ENCODE results near the gene CFAP299.
"Not testable (repeated sequence)": the region's sequence is repeated elsewhere in the genome, so short reads cannot be mapped to it uniquely, and the experiment has no call there.

GRCh38 chr4:80800719-80801118 is 465.2 kb downstream of the CFAP299 start:
- TF ChIP-seq CTCF (conservative IDR thresholded peaks at IDR 0.05); EZH2 (IDR thresholded peaks at IDR 0.05; ENCODE audit: low read depth): not testable (repeated sequence)
